Measurements from ENCODE around the gene FCER1A. TPM values are rescaled to one million over a fixed set of nuclear protein-coding genes. Genes with fewer than 3 reads are reported as not detected.

The FCER1A gene
- total RNA-seq, 1 donor from 2014 or later = not detected

DNA sequence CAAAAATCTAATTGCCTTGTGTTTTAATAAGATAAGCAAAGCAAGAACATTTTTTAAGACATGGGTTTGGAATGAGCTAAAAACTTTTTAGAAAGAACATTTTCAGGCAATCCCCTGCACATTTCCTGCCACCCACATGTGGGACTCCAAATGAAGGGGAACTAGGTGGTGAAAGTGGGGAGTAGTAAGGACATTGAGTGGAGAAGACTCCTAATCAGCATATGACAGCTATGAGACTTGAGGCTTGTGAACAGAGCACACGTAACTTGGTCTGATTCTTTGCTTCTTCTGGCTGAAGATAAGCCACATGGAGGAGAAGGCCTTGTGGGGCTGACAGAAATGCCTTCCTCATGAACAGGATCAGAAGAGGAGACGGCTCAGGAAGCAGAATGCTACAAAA is 50.3 kb downstream of the FCER1A start:
- FAIRE-seq = no peak
- Histone ChIP-seq H3K27me3 (ENCODE audit: control insufficient read depth, insufficient read depth, low read length) (no peaks in the 10 kb centered on the region), H3K4me3 (ENCODE audit: low read depth, low read length) (no peak overlapping the region), H3K36me3 (ENCODE audit: control insufficient read depth, insufficient read depth, low read length) (no peaks in the 10 kb centered on the region)
- TF ChIP-seq, protein P1, sequence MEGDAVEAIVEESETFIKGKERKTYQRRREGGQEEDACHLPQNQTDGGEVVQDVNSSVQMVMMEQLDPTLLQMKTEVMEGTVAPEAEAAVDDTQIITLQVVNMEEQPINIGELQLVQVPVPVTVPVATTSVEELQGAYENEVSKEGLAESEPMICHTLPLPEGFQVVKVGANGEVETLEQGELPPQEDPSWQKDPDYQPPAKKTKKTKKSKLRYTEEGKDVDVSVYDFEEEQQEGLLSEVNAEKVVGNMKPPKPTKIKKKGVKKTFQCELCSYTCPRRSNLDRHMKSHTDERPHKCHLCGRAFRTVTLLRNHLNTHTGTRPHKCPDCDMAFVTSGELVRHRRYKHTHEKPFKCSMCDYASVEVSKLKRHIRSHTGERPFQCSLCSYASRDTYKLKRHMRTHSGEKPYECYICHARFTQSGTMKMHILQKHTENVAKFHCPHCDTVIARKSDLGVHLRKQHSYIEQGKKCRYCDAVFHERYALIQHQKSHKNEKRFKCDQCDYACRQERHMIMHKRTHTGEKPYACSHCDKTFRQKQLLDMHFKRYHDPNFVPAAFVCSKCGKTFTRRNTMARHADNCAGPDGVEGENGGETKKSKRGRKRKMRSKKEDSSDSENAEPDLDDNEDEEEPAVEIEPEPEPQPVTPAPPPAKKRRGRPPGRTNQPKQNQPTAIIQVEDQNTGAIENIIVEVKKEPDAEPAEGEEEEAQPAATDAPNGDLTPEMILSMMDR (IDR thresholded peaks at IDR 0.05; ENCODE audit: insufficient read depth, low read length, severe bottlenecking) = no peak
- no peak for DNase-seq (ENCODE audit: low read depth)

Other genes with a start within 250 kb of the FCER1A start
- not detected in 2 replicates for gene AIM2, start 225.6 kb upstream of the FCER1A start, total RNA-seq
- not detected in 2 replicates for gene CADM3, start 130.7 kb upstream of the FCER1A start, total RNA-seq
- not detected in 2 replicates for gene ACKR1, start 97.5 kb upstream of the FCER1A start, total RNA-seq
- gene OR10J4, start 129.9 kb downstream of the FCER1A start, total RNA-seq = not detected in 2 replicates
- gene OR10J1, start 137.4 kb downstream of the FCER1A start, total RNA-seq = not detected in 2 replicates
- not detected in 2 replicates for gene OR10J5, start 233.7 kb downstream of the FCER1A start, total RNA-seq

All from bronchial epithelial cell (primary cell).